NCI-H524 (cell line): ENCODE data around the gene SCART1.
A peak's percentile ranks its signal among the peaks of the same experiment; 100 is the strongest.
"Not testable (repeated sequence)": the region's sequence is repeated elsewhere in the genome, so short reads cannot be mapped to it uniquely, and the experiment has no call there.

Source experiments
- DNase-seq, 2 experiments: peaks; one replicate each; lab custom pipeline; 2025; lab: John Stamatoyannopoulos, UW

SCART1 gene

DNA sequence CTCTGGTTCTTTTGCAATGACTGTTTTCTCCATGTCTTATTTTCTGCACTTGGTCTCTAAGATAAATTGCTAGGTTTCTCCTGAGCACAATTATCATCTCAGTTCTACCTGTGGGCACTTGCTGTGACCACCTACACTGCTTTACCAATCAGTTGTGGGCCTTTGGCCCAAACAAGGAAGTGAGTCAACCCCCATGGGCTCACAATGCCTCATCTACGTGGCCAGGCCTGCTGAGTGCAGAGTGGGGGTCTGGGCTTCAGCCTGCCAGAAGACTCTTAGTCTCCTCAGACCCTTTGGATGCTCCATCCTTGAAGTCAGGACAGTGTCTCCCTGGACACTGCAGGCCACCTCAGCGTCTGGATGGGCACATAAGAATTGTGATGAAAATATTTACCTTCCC lies 20.3 kb downstream of the SCART1 start:
- no peak for DNase-seq

- DNase-seq = no peak
These were observed 21.1 kb downstream of the SCART1 start for GRCh38 chr10:133474665-133475424.

DNA sequence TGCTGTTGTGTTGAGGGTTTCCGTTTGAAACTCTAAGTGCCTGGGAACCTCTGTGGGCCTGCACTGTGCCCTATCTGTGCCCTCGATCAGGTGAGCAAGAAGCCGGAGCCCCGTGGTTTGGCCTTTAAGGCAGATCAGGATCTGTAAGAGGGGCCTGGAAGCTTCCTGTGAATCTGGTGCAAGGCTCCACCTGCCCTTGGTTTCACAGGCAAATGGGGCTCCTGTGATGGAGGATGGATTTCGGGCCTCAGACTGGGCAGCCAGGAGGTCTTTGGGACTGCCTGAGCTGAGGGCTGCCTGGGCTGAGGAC lies 21.6 kb downstream of the SCART1 start:
- no peak for DNase-seq

GRCh38 chr10:133475821-133476640 lies 22.3 kb downstream of the SCART1 start:
- DNase-seq = no peak

- DNase-seq = no peak
These were observed 22.9 kb downstream of the SCART1 start for GRCh38 chr10:133476641-133476990.

DNA sequence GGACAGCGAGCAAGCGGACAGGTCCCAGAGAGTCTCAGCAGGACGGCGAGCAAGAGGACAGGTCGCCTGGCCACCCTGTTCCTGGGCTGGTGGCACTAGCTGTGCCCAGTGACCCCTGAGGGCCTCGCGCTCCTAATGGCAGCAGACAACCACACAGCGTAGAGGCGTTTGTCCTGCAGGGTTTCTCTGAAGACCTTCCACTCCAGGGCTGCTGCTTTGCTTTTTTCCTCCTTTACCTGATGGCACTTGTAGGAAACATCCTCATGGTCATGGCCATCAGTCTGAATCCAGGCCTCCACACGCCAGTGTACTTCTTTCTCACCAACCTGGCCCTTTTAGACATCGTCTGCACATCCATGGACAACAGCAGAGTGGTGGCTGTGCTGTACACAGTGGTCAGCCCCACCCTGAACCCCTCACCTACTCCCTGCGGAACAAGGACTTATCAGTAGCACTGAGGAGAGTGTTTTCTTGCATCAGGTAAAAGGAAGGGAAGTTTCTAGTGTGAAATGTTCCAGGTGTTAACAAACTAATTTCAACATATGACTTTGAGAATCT lies 27.4 kb downstream of the SCART1 start:
- no peak for DNase-seq

- no peak for DNase-seq
These were observed 27.9 kb downstream of the SCART1 start for GRCh38 chr10:133481657-133482056.

DNA sequence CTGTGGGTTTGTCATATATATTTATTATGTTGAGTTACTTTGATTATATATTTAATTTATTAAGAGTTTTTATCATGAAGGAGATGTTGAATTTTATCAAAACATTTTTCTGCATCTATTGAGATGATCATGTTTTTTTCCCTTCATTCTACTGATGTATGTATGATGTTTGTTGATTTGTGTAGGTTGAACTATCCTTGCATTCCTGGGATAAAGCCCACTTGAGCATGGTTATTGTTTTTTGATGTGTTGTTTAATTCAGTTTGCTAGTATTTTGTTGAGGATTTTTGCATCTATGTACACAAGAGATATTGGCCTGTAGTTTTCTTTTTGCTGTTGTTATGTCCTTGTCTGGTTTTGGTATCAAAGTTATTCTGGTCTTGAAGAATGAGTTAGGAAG lies 31.1 kb downstream of the SCART1 start:
- DNase-seq = no peak

GRCh38 chr10:133487085-133487484 lies 33.3 kb downstream of the SCART1 start:
- DNase-seq = no peak

- DNase-seq = no peak
These were observed 34.6 kb downstream of the SCART1 start for GRCh38 chr10:133488354-133488753.

- DNase-seq = no peak
These were observed 36.3 kb downstream of the SCART1 start for GRCh38 chr10:133489816-133490588.

DNA sequence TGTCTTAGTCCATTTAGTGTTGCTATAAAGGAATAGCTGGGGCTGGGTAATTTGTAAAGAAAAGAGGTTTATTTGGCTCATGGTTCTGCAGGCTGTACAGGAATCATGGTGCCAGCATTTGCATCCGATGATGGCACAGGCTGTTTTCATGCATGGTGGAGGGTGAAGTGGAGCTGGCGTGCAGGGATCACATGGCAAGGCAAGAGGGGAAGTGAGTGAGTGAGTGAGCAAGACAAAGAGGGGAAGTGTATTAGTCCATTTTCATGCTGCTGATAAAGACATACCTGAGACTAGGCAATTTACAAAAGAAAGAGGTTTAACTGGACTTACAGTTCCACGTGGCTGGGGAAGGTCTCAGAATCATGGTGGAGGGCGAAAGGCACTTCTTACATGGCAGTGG lies 39.8 kb downstream of the SCART1 start:
- not testable (repeated sequence) for DNase-seq

DNA sequence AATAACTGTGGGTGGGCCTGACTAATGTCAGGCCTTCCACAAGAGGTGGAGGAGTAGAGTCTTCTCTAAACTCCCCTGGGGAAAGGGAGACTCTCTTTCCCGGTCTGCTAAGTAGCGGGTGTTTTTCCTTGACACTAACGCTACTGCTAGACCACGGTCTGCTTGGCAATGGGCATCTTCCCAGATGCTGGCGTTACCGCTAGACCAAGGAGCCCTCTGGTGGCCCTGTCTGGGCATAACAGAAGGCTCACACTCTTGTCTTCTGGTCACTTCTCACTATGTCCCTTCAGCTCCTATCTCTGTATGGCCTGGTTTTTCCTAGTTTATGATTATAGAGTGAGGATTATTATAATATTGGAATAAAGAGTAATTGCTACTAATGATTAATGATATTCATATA lies 43.6 kb downstream of the SCART1 start:
- not testable (repeated sequence) for DNase-seq

DNA sequence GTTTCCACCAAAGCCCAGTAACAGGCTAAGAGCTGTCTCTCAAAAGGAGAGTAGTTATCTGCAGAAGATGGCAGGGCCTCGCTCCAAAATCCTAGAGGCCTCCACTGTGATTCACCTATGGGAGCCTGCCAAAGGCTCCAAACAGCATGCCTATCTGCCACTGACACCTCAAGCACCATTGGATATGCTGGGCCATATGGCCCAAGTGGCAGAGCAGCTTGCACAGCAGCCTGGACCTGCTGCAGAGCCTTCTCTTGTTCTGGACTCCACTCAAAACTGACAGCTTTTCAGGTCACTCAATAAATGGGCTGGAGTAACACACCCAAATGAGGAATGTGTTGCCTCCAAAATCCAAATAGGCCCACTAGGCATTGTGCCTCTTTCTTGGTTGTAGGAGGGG lies 45.4 kb downstream of the SCART1 start:
- peak in 1 of 2 experiments; percentile 0 for DNase-seq

- DNase-seq = not testable (repeated sequence)
These were observed 47.2 kb downstream of the SCART1 start for GRCh38 chr10:133500897-133501296.

DNA sequence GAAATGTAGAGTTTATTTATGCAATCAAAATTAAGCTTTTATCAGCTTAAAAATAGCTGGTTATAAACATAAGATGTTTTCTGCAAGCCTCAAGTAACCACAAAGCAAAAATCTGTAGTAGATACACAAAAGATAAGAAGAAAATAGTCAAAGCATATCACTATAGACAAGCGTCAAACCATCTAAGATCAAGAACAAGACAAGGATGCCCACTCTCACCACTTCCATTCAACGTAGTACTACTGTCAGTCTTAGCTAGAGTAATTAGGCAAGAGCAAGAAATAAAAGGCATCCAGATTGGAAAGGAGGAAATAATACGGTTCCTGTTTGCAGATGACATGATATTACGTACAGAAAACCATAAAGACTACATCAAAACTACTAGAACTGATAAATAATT lies 56.0 kb downstream of the SCART1 start:
- DNase-seq = no peak

DNA sequence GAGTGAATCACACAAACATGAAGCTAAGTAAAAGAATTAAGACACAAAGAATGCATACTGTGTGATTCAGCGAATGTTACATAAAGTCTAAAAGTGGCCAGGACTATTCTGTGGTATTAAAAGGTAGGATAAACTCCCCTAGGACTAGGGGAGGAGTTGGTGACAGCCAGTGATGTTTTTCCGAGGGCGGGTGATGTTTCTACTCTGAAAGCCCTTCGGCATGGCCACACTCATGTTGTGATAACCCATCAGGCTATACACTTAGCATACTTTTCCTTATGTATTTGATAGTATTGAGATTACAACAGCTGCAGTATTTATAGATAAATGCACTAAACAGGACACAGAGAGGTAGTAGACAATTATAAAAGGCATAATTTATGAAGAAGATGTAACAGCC lies 57.7 kb downstream of the SCART1 start:
- no peak for DNase-seq

- no peak for DNase-seq
These were observed 58.3 kb downstream of the SCART1 start for GRCh38 chr10:133511907-133512528.

DNA sequence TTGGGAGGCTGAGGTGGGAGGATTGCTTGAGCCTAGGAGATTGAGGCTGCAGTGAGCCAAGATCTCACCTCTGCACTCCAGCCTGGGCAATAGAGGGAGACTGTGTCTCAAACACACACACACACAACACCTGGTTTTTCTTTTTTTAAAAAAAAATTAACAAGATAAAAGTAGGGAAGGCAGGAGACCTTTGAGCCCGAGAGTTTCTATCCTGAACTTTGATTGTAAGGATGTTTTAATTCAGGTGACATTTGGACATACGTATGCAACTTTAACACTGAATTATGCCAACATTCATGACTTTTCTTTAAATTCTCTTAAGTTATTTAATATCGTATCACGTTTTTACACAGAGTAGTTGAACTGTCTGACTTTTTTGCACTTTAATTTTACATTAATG lies 61.7 kb downstream of the SCART1 start:
- DNase-seq = no peak

DNA sequence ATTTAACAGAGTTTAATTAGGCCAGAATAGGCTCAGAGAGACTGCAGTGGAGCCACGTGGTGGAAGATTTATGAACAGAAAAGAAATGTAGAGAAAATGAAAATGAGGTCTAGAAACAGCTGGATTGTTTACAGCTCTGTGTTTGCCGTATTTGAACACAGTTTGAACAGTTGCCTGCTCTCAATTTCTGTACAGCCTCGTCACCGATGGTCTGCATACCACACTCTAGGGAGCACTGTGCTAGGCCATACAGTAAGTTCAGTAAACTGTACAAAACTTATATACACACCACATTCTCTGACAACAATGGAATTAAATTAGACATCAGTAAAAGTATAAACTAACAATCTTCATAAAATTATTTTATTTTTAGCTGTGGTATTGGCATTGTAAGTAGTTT lies 62.3 kb downstream of the SCART1 start:
- DNase-seq = no peak

DNA sequence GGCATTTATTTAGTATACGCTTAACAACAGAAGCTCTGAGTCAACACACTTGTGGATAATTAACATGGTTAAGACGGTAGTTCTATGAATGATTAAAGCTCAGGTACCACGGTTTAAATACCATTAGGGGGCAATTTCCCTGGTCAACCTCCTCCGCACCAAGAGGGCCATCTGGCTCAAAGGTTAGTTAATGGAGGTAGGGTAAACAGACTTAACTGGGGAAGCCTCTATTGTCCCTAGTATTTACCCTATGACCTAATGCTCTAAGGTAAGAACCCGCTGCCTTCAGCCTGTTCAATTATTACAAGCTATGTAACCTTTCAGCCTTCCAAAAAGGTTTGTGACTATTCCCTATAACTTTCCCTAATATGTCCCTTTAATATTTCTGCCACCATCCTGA lies 64.8 kb downstream of the SCART1 start:
- not testable (repeated sequence) for DNase-seq
